ENCODE measurements around the gene TBC1D32.

DNA sequence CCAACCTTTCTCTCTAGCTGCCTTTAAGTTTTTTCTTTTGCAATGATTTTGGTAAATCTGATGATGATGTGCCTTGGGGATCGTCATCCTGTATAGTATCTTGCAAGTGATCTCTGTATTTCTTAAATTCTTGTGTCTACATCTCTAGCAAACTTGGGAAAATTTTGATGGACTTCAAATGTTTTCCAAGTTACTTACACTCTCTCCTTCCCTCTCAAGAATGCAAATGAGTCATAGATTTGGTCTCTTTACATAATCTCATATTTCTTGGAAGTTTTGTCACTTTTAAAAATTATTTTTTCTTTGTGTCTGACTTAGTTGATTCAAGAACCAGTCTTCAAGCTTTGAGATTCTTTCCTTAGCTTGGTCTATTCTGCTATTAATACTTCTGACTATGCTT, 176.4 kb downstream of the TBC1D32 start:
- TF ChIP-seq, protein P1, sequence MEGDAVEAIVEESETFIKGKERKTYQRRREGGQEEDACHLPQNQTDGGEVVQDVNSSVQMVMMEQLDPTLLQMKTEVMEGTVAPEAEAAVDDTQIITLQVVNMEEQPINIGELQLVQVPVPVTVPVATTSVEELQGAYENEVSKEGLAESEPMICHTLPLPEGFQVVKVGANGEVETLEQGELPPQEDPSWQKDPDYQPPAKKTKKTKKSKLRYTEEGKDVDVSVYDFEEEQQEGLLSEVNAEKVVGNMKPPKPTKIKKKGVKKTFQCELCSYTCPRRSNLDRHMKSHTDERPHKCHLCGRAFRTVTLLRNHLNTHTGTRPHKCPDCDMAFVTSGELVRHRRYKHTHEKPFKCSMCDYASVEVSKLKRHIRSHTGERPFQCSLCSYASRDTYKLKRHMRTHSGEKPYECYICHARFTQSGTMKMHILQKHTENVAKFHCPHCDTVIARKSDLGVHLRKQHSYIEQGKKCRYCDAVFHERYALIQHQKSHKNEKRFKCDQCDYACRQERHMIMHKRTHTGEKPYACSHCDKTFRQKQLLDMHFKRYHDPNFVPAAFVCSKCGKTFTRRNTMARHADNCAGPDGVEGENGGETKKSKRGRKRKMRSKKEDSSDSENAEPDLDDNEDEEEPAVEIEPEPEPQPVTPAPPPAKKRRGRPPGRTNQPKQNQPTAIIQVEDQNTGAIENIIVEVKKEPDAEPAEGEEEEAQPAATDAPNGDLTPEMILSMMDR (IDR thresholded peaks at IDR 0.05; ENCODE audit: insufficient read depth, low read length): no peak
- no peak for TF ChIP-seq SPI1 (IDR thresholded peaks at IDR 0.05; ENCODE audit: borderline replicate concordance, low read depth)
